Measurements from ENCODE around the gene PPDPF. TPM values are rescaled to one million over a fixed set of nuclear protein-coding genes. Genes with fewer than 3 reads are reported as not detected.

The PPDPF gene
- polyA plus RNA-seq, 1 donor (not counting 4 experiments of a cell fraction or from before 2014, with no cell fraction given): 8.8 TPM

GRCh38 chr20:63472862-63473390 is 47.6 kb upstream of the PPDPF start:
- no peaks in the 10 kb centered on the region for H3K4me1 ChIP-seq (ENCODE audit: control insufficient read depth, extremely low read depth, insufficient read depth, low read length)
- no peaks in the 10 kb centered on the region for H3K79me2 ChIP-seq (ENCODE audit: control insufficient read depth, insufficient read depth, low read length)
- H3K4me3 ChIP-seq (ENCODE audit: control insufficient read depth in 2 of 3, extremely low read depth in 1 of 3, insufficient read depth in 2 of 3, low read depth in 1 of 3, low read length in 3 of 3): no peak overlapping the region
- DNase-seq (ENCODE audit: low read depth, low spot score) (no peak), FAIRE-seq (no peak)
- H3K27me3 ChIP-seq (ENCODE audit: control insufficient read depth, extremely low read depth, insufficient read depth, low read length): peaks cover 82% of the 10 kb centered on the region
- no peaks in the 10 kb centered on the region for H3K9me3 ChIP-seq (ENCODE audit: control insufficient read depth, low read depth, low read length)
- TF ChIP-seq, protein P1, sequence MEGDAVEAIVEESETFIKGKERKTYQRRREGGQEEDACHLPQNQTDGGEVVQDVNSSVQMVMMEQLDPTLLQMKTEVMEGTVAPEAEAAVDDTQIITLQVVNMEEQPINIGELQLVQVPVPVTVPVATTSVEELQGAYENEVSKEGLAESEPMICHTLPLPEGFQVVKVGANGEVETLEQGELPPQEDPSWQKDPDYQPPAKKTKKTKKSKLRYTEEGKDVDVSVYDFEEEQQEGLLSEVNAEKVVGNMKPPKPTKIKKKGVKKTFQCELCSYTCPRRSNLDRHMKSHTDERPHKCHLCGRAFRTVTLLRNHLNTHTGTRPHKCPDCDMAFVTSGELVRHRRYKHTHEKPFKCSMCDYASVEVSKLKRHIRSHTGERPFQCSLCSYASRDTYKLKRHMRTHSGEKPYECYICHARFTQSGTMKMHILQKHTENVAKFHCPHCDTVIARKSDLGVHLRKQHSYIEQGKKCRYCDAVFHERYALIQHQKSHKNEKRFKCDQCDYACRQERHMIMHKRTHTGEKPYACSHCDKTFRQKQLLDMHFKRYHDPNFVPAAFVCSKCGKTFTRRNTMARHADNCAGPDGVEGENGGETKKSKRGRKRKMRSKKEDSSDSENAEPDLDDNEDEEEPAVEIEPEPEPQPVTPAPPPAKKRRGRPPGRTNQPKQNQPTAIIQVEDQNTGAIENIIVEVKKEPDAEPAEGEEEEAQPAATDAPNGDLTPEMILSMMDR (optimal IDR thresholded peaks at IDR 0.05 in 1 of 3, IDR thresholded peaks at IDR 0.05 in 1 of 3, conservative IDR thresholded peaks at IDR 0.05 in 1 of 3; ENCODE audit: extremely low read depth in 1 of 3, insufficient read depth in 2 of 3, low read length in 3 of 3): no peak
- no peak for TF ChIP-seq EZH2 (IDR thresholded peaks at IDR 0.05; ENCODE audit: low read length)
- H3K36me3 ChIP-seq (ENCODE audit: control insufficient read depth in 2 of 2, extremely low read depth in 1 of 2, insufficient read depth in 2 of 2, low read length in 2 of 2): no peaks in the 10 kb centered on the region
- no peak overlapping the region for H3K4me2 ChIP-seq (ENCODE audit: control insufficient read depth, extremely low read depth, insufficient read depth, low read depth, low read length)
- H4K20me1 ChIP-seq (ENCODE audit: control insufficient read depth, extremely low read depth, insufficient read depth, low read length): peaks cover 5% of the 10 kb centered on the region
- H3K9ac ChIP-seq (ENCODE audit: control insufficient read depth, extremely low read depth, insufficient read depth, low read length): no peak overlapping the region
- no peaks in the 10 kb centered on the region for H3K9me1 ChIP-seq (ENCODE audit: control insufficient read depth, extremely low read depth, insufficient read depth, low read length)
- H3K27ac ChIP-seq (ENCODE audit: control insufficient read depth, insufficient read depth, low read length): no peak overlapping the region
- dilution Hi-C loops (cut with MboI; ENCODE audit: extremely low pct_ligation_motif_present, low sequenced_read_pairs): no loop called here
- H2AFZ ChIP-seq (ENCODE audit: control insufficient read depth, low read length): no peak overlapping the region

- H3K4me3 ChIP-seq (ENCODE audit: control insufficient read depth in 2 of 3, extremely low read depth in 1 of 3, insufficient read depth in 2 of 3, low read depth in 1 of 3, low read length in 3 of 3): no peak overlapping the region
- no peak overlapping the region for H3K27ac ChIP-seq (ENCODE audit: control insufficient read depth, insufficient read depth, low read length)
- TF ChIP-seq EZH2 (IDR thresholded peaks at IDR 0.05; ENCODE audit: low read length): peak; percentile 26
- TF ChIP-seq, protein P1 (optimal IDR thresholded peaks at IDR 0.05 in 1 of 3, IDR thresholded peaks at IDR 0.05 in 1 of 3, conservative IDR thresholded peaks at IDR 0.05 in 1 of 3; ENCODE audit: extremely low read depth in 1 of 3, insufficient read depth in 2 of 3, low read length in 3 of 3): no peak
- H4K20me1 ChIP-seq (ENCODE audit: control insufficient read depth, extremely low read depth, insufficient read depth, low read length): peaks cover 5% of the 10 kb centered on the region
- dilution Hi-C loops (cut with MboI; ENCODE audit: extremely low pct_ligation_motif_present, low sequenced_read_pairs): no loop called here
- H2AFZ ChIP-seq (ENCODE audit: control insufficient read depth, low read length): no peak overlapping the region
- no peaks in the 10 kb centered on the region for H3K4me1 ChIP-seq (ENCODE audit: control insufficient read depth, extremely low read depth, insufficient read depth, low read length)
- no peaks in the 10 kb centered on the region for H3K9me1 ChIP-seq (ENCODE audit: control insufficient read depth, extremely low read depth, insufficient read depth, low read length)
- no peak for FAIRE-seq
- no peaks in the 10 kb centered on the region for H3K36me3 ChIP-seq (ENCODE audit: control insufficient read depth in 2 of 2, extremely low read depth in 1 of 2, insufficient read depth in 2 of 2, low read length in 2 of 2)
- H3K9me3 ChIP-seq (ENCODE audit: control insufficient read depth, low read depth, low read length): no peaks in the 10 kb centered on the region
- no peak overlapping the region for H3K9ac ChIP-seq (ENCODE audit: control insufficient read depth, extremely low read depth, insufficient read depth, low read length)
- no peaks in the 10 kb centered on the region for H3K79me2 ChIP-seq (ENCODE audit: control insufficient read depth, insufficient read depth, low read length)
- H3K4me2 ChIP-seq (ENCODE audit: control insufficient read depth, extremely low read depth, insufficient read depth, low read depth, low read length): no peak overlapping the region
- no peak for DNase-seq (ENCODE audit: low read depth, low spot score)
- H3K27me3 ChIP-seq (ENCODE audit: control insufficient read depth, extremely low read depth, insufficient read depth, low read length): peaks cover 82% of the 10 kb centered on the region
These were observed 46.8 kb upstream of the PPDPF start for GRCh38 chr20:63473555-63474449.
